ENCODE results near the gene PSMD1.

The PSMD1 gene

GRCh38 chr2:231207734-231208133, 151.1 kb downstream of the PSMD1 start:
- TF ChIP-seq CTCF (IDR thresholded peaks at IDR 0.05; ENCODE audit: low read depth, low read length), result no peak
- DNase-seq (ENCODE audit: extremely low read depth, low read depth), result no peak

DNA sequence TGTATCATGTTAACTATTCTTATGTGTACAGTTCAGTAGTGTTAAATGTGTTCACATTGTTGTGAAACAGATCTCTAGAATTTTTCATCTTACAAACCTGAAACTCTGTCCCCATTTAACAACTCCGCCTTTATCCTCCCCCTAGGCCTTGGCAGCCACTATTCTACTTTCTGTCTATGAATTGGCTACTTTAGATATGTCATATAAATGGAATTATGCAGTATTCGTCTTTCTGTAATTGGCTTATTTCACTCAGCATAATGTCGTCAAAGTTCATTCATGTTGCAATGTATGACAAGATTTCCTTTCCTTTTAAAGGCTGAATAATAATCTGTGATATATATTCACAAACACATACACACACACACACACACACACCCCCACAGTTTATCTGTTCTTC, 154.1 kb downstream of the PSMD1 start:
- no peak for TF ChIP-seq CTCF (IDR thresholded peaks at IDR 0.05; ENCODE audit: low read depth, low read length)
- DNase-seq (ENCODE audit: extremely low read depth, low read depth), result no peak

DNA sequence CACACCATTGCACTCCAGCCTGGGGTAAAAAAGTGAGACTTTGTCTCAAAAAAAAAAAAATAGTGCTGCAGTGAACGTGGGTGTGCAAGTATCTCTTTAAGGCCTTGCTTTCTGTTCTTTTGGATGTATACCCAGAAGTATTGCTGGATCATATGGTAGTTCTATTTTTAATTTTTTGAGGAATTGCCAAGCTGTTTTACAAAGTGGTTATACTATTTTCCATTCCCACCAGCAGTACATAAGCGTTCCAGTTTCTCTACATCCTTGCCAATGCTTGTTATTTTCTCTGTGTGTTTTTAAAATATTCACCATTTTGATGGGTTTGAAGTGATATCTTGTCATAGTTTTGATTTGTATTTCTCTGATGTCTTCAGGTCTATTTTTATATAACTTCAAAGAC, 154.8 kb downstream of the PSMD1 start:
- no peak for DNase-seq (ENCODE audit: extremely low read depth, low read depth)
- no peak for TF ChIP-seq CTCF (IDR thresholded peaks at IDR 0.05; ENCODE audit: low read depth, low read length)

- TF ChIP-seq CTCF (IDR thresholded peaks at IDR 0.05; ENCODE audit: low read depth, low read length), result no peak
- no peak for DNase-seq (ENCODE audit: extremely low read depth, low read depth)
Observed at GRCh38 chr2:231212329-231212845, 155.7 kb downstream of the PSMD1 start.

DNA sequence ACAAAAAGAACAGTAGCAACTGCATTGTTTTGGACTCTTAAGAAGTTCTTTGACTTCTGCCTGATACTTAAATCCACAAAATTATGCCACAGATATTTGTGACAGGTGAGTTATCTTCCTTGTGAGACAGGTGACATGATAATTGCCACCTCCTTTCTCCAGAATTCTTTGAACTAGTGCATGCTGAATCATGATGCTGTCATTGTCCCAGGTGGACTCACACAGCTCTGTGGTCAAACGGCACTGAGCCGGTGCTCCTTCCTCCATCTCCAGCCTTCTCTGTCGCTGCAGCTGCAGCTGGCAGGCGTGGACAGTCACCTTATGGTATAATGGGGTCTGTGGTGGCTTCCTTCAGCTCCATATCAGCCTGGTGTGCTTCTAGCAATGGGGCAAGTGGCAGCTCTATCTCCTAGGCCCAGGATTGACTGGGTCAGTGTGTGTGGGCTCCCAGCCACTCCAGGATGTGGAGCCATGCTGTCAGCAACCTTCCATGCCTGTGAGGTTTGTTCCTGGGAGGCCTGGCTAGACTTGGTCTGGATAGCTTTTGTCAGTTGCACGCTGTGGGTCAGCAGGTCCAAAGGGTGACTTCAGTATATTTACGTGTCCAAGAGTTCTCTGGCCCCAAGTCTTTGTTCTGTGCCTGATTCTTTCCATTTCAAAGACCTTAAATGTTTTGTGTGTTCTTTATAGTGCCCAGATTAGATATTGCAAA, 157.4 kb downstream of the PSMD1 start:
- DNase-seq (ENCODE audit: extremely low read depth, low read depth), result no peak
- no peak for TF ChIP-seq CTCF (IDR thresholded peaks at IDR 0.05; ENCODE audit: low read depth, low read length)

DNA sequence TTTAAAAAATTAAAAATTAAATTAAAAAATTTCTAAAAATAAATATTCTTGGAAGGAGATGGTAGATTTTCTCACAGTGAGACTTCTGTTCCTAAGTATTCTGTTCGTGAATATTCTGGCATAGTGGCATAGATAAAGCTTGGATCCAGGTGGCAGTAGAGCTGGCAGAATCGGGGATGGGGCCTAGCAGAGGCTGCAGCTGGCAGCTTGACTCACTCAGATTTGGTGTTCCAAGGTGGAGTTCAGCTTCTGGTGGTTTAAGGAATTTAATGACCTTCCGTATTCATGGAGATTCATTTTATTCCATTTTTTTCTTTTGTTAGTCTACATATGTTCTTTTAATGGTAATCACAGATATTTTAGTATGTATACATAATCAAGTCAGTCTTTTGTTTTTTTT, 161.7 kb downstream of the PSMD1 start:
- no peak for TF ChIP-seq CTCF (IDR thresholded peaks at IDR 0.05; ENCODE audit: low read depth, low read length)
- no peak for DNase-seq (ENCODE audit: extremely low read depth, low read depth)

- no peak for DNase-seq (ENCODE audit: extremely low read depth, low read depth)
Observed at GRCh38 chr2:231219289-231219688, 162.6 kb downstream of the PSMD1 start.

More at GRCh38 chr2:231219289-231219688, 162.6 kb downstream of the PSMD1 start:
- TF ChIP-seq CTCF (IDR thresholded peaks at IDR 0.05; ENCODE audit: low read depth, low read length), result no peak

Measured in AG09319 (cell line).